Neuronal stem cell (in vitro differentiated cells): ENCODE results near the gene SV2B.

Experiments
- DNase-seq: peaks from one replicate; pipeline ENCODE4 v3.0.0-alpha.2; 2013; ENCODE audit warnings: low spot score
- H2AFZ ChIP-seq: one replicate; pipeline ENCODE4 v1.6.1; 2013; ENCODE audit warnings: mild to moderate bottlenecking, low read length, inconsistent platforms
- H2AK5ac ChIP-seq: 2 replicates; pipeline ENCODE4 v1.6.1; 2013; ENCODE audit warnings: low read depth, mild to moderate bottlenecking, inconsistent platforms, low read length, moderate library complexity, mixed read lengths
- H2BK120ac ChIP-seq: 2 replicates; pipeline ENCODE4 v1.6.1; 2013; ENCODE audit warnings: low read depth, mild to moderate bottlenecking, inconsistent platforms, low read length, moderate library complexity, mixed read lengths
- H2BK12ac ChIP-seq: one replicate; pipeline ENCODE4 v1.6.1; 2013; ENCODE audit warnings: low read length, inconsistent platforms
- H2BK15ac ChIP-seq: 2 replicates; pipeline ENCODE4 v1.6.1; 2013; ENCODE audit warnings: mild to moderate bottlenecking, low read length, inconsistent platforms, mixed read lengths
- H2BK5ac ChIP-seq: one replicate; pipeline ENCODE4 v1.6.1; 2013; ENCODE audit warnings: inconsistent platforms, mild to moderate bottlenecking, low read length, moderate library complexity
- H3K14ac ChIP-seq: one replicate; pipeline ENCODE4 v1.6.1; 2013; ENCODE audit warnings: low read length, inconsistent platforms
- H3K18ac ChIP-seq: 2 replicates; pipeline ENCODE4 v1.6.1; 2013; ENCODE audit warnings: low read length, inconsistent platforms
- H3K23ac ChIP-seq: 2 replicates; pipeline ENCODE4 v1.6.1; 2013; ENCODE audit warnings: low read depth, mild to moderate bottlenecking, mixed read lengths, low read length, inconsistent platforms; ENCODE audit not compliant: poor library complexity
- H3K27ac ChIP-seq: replicated peaks from 3 replicates; pipeline ENCODE4 v1.5.1; 2013; ENCODE audit warnings: low read length, inconsistent platforms
- H3K27me3 ChIP-seq, 3 experiments: 2 replicates each; pipeline ENCODE4 v1.6.1; 2013; ENCODE audit warnings: low read length in 3 of 3, mild to moderate bottlenecking in 2 of 3, inconsistent platforms in 1 of 3, low read depth in 1 of 3, mixed read lengths in 1 of 3, moderate library complexity in 1 of 3; ENCODE audit not compliant: control insufficient read depth in 3 of 3, insufficient read depth in 3 of 3
- H3K36me3 ChIP-seq, 2 donors: replicated peaks in 1 of 2; 2 replicates each; pipeline ENCODE4 v1.6.1; 2013; ENCODE audit warnings: low read length in 2 of 2; ENCODE audit not compliant: control insufficient read depth in 2 of 2, insufficient read depth in 2 of 2
- H3K4ac ChIP-seq: 2 replicates; pipeline ENCODE4 v1.6.1; 2013; ENCODE audit warnings: inconsistent platforms, mild to moderate bottlenecking, low read length, moderate library complexity
- H3K4me1 ChIP-seq, 2 donors: 1 replicate in 1 of 2; 2 replicates in 1 of 2; pipeline ENCODE4 v1.6.1; 2013; ENCODE audit warnings: low read length in 2 of 2, low read depth in 1 of 2; ENCODE audit not compliant: control insufficient read depth in 2 of 2, insufficient read depth in 1 of 2
- H3K4me2 ChIP-seq: one replicate; pipeline ENCODE4 v1.6.1; 2013; ENCODE audit warnings: mild to moderate bottlenecking, low read length, inconsistent platforms; ENCODE audit not compliant: insufficient read depth, poor library complexity, severe bottlenecking
- H3K4me3 ChIP-seq, 2 donors: 2 replicates each; pipeline ENCODE4 v1.5.1; 2013; ENCODE audit warnings: low read length in 2 of 2, mild to moderate bottlenecking in 2 of 2, inconsistent platforms in 1 of 2, moderate library complexity in 1 of 2
- H3K79me1 ChIP-seq: one replicate; pipeline ENCODE4 v1.6.1; 2013; ENCODE audit warnings: low read depth, mild to moderate bottlenecking, inconsistent platforms, low read length, moderate library complexity
- H3K9ac ChIP-seq: one replicate; pipeline ENCODE4 v1.6.1; 2013; ENCODE audit warnings: mild to moderate bottlenecking, low read depth, low read length, inconsistent platforms; ENCODE audit not compliant: poor library complexity
- H3K9me3 ChIP-seq, 2 donors: replicated peaks in 1 of 2; 2 replicates each; pipeline versions ENCODE3 to v1.6.1; 2013; ENCODE audit warnings: low read length in 2 of 2, mild to moderate bottlenecking in 2 of 2, inconsistent platforms in 1 of 2, low read depth in 1 of 2, mixed read lengths in 1 of 2, moderate library complexity in 1 of 2; ENCODE audit not compliant: control insufficient read depth in 2 of 2, insufficient read depth in 1 of 2
- H4K8ac ChIP-seq: one replicate; pipeline ENCODE4 v1.6.1; 2013; ENCODE audit warnings: low read depth, mild to moderate bottlenecking, inconsistent platforms, low read length, moderate library complexity
- H4K91ac ChIP-seq: one replicate; pipeline ENCODE4 v1.6.1; 2013; ENCODE audit warnings: low read length, low read depth, mild to moderate bottlenecking, inconsistent platforms; ENCODE audit not compliant: poor library complexity
- WGBS, 2 donors: extraction: QIAGEN DNeasy Blood & Tissue Kit; methylation state at CpG; one replicate each; pipeline ENCODE4 v1.1.7; 2013; ENCODE audit warnings: missing lambda C conversion rate in 2 of 2, mixed read lengths in 1 of 2; ENCODE audit not compliant: insufficient read length in 2 of 2, insufficient replicate concordance in 1 of 2; ENCODE audit errors: extremely low coverage in 2 of 2; 5-methylcytosine and 5-hydroxymethylcytosine counted together

Gene SV2B

DNA sequence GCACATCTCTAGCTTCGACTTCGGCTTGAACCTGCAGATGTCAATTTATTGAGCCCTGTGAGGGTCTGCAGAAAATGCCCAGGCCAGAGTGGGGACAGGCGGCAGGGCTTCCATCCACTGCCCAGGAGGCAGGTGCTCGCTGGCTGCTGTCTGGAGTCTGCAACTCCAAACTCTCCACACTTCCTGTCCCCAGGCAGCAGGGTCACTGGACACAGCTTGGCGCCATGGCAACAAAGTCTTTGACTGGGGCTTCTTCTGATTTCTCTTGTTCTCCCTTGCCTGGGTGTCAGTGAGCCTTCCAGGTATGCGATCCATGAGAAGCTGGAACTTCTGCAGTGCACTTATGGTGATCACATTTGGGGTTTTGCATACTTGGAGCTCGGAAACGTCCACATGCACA, 33.5 kb downstream of the SV2B start:
- H3K4me1 ChIP-seq, result peaks cover 0 to 4% of the 10 kb centered on the region in 2 donors
- H2BK120ac ChIP-seq, result no peak overlapping the region
- no peaks in the 10 kb centered on the region for H3K27me3 ChIP-seq
- H4K91ac ChIP-seq, result no peak overlapping the region
- H3K36me3 ChIP-seq, result no peaks in the 10 kb centered on the region
- H2AFZ ChIP-seq, result no peak overlapping the region
- H3K4ac ChIP-seq, result no peak overlapping the region
- H3K9ac ChIP-seq, result no peak overlapping the region
- no peaks in the 10 kb centered on the region for H3K9me3 ChIP-seq
- no peak overlapping the region for H4K8ac ChIP-seq
- no peak overlapping the region for H3K4me3 ChIP-seq
- H3K4me2 ChIP-seq, result no peak overlapping the region
- no peak overlapping the region for H2AK5ac ChIP-seq
- H3K18ac ChIP-seq, result no peak overlapping the region
- no peak for DNase-seq
- no peaks in the 10 kb centered on the region for H3K79me1 ChIP-seq
- H3K23ac ChIP-seq, result no peak overlapping the region
- peak overlapping the region; percentile 8 for H2BK15ac ChIP-seq
- H3K27ac ChIP-seq, result no peak overlapping the region
- no peak overlapping the region for H2BK5ac ChIP-seq
- H3K14ac ChIP-seq, result no peak overlapping the region
- WGBS, 2 donors, result no CpG with 5 or more reads among the region's 8 CpGs
- no peak overlapping the region for H2BK12ac ChIP-seq

DNA sequence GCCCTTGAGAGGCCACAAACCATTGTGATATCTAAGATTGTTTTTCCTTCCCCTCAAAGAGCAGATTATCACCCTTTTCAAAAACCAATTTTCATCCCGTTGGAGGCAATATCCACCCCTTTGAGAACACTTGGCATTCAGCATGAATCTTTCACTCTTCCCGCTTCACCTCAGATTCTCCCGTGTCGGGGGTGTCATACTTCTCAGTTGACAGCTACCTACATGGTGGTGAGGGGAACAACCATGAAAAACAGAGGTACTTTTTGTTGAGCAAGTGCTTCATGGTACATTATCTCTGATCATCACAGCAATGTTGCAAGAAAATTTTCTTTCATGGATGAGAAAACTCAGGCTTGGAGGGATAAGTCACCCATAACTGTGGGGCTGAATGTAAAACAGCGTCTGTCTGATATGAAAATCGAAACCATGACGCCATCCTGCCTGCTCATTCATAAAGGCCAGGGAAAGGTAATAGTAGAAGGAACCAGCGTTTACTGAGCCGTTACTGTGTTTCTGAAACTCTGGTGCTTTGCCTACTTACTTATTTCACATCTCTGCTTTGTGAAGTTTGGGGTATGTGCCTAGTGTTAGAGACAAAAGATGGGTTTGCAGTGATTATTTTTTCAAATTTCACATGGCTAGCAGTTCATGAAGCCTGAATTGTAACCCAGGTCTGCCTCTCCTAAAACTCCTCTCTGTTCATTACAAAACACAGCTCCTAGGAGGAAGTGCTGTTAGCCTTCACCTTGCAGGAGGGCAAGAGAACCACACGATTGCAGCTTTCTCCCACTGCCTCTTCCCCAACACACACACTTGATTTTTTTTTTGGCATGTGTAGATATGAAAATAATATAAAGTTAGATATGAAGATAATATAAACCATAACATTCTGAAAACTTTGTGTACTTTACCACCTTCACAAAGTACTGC, 35.4 kb downstream of the SV2B start:
- peaks cover 0 to 2% of the 10 kb centered on the region in 2 donors for H3K9me3 ChIP-seq
- no peak overlapping the region for H2BK15ac ChIP-seq
- H3K4ac ChIP-seq, result no peak overlapping the region
- H3K4me1 ChIP-seq, result peaks cover 0 to 4% of the 10 kb centered on the region in 2 donors
- H2BK5ac ChIP-seq, result no peak overlapping the region
- no peak overlapping the region for H2BK120ac ChIP-seq
- H4K8ac ChIP-seq, result no peak overlapping the region
- no peak overlapping the region for H3K4me3 ChIP-seq
- no peak overlapping the region for H3K18ac ChIP-seq
- DNase-seq, result no peak
- no peak overlapping the region for H3K9ac ChIP-seq
- no peak overlapping the region for H2AFZ ChIP-seq
- no peak overlapping the region for H3K4me2 ChIP-seq
- no CpG with 5 or more reads among the region's 10 CpGs for WGBS, 2 donors
- H3K27me3 ChIP-seq, result peaks cover 0 to 3% (median 0%) of the 10 kb centered on the region in 3 experiments
- H2BK12ac ChIP-seq, result no peak overlapping the region
- no peaks in the 10 kb centered on the region for H3K79me1 ChIP-seq
- no peak overlapping the region for H3K14ac ChIP-seq
- H4K91ac ChIP-seq, result no peak overlapping the region
- H3K36me3 ChIP-seq, result no peaks in the 10 kb centered on the region
- no peak overlapping the region for H2AK5ac ChIP-seq
- no peak overlapping the region for H3K23ac ChIP-seq
- no peak overlapping the region for H3K27ac ChIP-seq

DNA sequence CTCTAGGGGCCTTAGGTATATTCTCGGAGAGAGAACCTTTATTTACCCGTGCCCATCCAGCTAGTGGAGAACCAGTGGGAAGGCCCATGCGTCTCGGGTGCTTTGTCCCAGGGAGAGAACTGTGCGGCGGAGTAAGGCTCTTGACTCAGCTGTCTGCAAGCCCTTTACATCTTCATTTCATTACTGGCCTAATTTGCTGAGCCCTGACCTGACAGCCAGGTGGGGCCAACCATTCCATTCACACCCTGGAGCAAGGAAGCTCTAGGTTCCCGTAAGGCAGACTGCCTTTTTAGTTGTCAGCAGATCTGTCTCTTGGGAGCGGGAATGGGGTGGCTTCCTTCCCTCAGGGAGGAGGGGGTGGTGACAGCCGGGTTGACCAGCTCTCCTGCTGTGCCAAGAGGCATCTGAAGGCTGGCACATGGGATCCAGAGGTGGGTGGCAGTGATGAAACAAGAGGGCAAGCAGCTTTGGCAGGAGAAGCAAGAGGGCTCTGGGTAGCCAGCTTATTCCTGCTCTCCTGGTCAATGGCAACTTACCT, 36.4 kb downstream of the SV2B start:
- no peak overlapping the region for H2BK5ac ChIP-seq
- no peak overlapping the region for H2BK120ac ChIP-seq
- no peak for DNase-seq
- no peak overlapping the region for H2BK12ac ChIP-seq
- no peak overlapping the region for H3K14ac ChIP-seq
- peaks cover 0 to 2% of the 10 kb centered on the region in 2 donors for H3K9me3 ChIP-seq
- H2AFZ ChIP-seq, result no peak overlapping the region
- no peak overlapping the region for H3K4ac ChIP-seq
- no peak overlapping the region for H2BK15ac ChIP-seq
- H3K23ac ChIP-seq, result no peak overlapping the region
- no peaks in the 10 kb centered on the region for H3K79me1 ChIP-seq
- H4K8ac ChIP-seq, result no peak overlapping the region
- H3K36me3 ChIP-seq, result no peaks in the 10 kb centered on the region
- peak overlapping the region; percentile 33 for H3K18ac ChIP-seq
- H3K4me2 ChIP-seq, result no peak overlapping the region
- no peak overlapping the region for H4K91ac ChIP-seq
- no peak overlapping the region for H3K4me3 ChIP-seq
- H3K4me1 ChIP-seq, result peaks cover 0 to 4% of the 10 kb centered on the region in 2 donors
- peaks cover 0 to 3% (median 0%) of the 10 kb centered on the region in 3 experiments for H3K27me3 ChIP-seq
- H3K9ac ChIP-seq, result no peak overlapping the region
- H3K27ac ChIP-seq, result no peak overlapping the region
- H2AK5ac ChIP-seq, result no peak overlapping the region
- WGBS, 2 donors, result no CpG with 5 or more reads among the region's 9 CpGs

DNA sequence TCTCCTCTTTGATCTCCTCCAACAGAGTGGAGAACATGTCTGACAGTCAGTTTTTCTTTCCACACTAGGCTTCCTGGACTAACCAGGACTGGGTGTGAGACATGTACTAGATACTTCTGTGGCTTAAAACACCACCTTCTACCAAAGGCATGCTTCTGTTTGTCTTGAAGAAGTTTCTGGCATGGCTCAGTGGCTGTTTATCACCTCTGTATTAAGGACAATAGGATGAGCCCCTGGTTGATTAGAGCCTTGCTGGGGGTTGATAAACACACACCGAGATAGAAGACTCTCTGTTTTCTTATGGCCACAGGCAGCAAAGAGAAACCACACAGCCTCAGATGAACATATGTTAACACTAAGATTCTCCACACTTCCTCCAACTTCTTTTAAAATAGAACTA, 40.5 kb downstream of the SV2B start:
- no peak overlapping the region for H2BK120ac ChIP-seq
- H3K9me3 ChIP-seq, result peaks cover 0 to 2% of the 10 kb centered on the region in 2 donors
- H3K9ac ChIP-seq, result no peak overlapping the region
- no peak overlapping the region for H2AFZ ChIP-seq
- no peak overlapping the region for H3K23ac ChIP-seq
- H3K18ac ChIP-seq, result no peak overlapping the region
- no peak overlapping the region for H3K27ac ChIP-seq
- no peak overlapping the region for H4K8ac ChIP-seq
- no peak overlapping the region for H3K4me2 ChIP-seq
- H3K4me1 ChIP-seq, result no peaks in the 10 kb centered on the region
- no peaks in the 10 kb centered on the region for H3K79me1 ChIP-seq
- no peak overlapping the region for H3K4ac ChIP-seq
- peaks cover 0 to 3% (median 0%) of the 10 kb centered on the region in 3 experiments for H3K27me3 ChIP-seq
- no peak overlapping the region for H2BK5ac ChIP-seq
- H4K91ac ChIP-seq, result no peak overlapping the region
- H2BK15ac ChIP-seq, result no peak overlapping the region
- H3K14ac ChIP-seq, result no peak overlapping the region
- no peaks in the 10 kb centered on the region for H3K36me3 ChIP-seq
- WGBS, 2 donors, result no CpG with 5 or more reads among the region's 1 CpG
- DNase-seq, result no peak
- no peak overlapping the region for H2AK5ac ChIP-seq
- no peak overlapping the region for H2BK12ac ChIP-seq
- H3K4me3 ChIP-seq, result no peak overlapping the region
